ENCODE results near the gene TRAPPC11. TPM values are rescaled to one million over a fixed set of nuclear protein-coding genes. Genes with fewer than 3 reads are reported as not detected.
A peak's percentile ranks its signal among the peaks of the same experiment; 100 is the strongest.

TRAPPC11 gene
- total and polyA plus RNA-seq, 9 of the 15 experiments (the other 6 are each of a cell fraction or from before 2014, with no cell fraction given): 11.6 to 49.0 (median 28.7) TPM

GRCh38 chr4:183626168-183626567, 32.9 kb upstream of the TRAPPC11 start:
- in situ Hi-C loops (cut with MboI): no loop called here
- H3K27ac ChIP-seq (ENCODE audit: extremely low read depth, low read depth, low read length): no peak overlapping the region
- H3K4me2 ChIP-seq (ENCODE audit: insufficient read depth, low read length): no peak overlapping the region
- H3K9me3 ChIP-seq (replicated peaks; ENCODE audit: control insufficient read depth, insufficient read depth, low read depth, low read length): no peaks in the 10 kb centered on the region
- H3K4me3 ChIP-seq: no peak overlapping the region
- H3K4me1 ChIP-seq (replicated peaks in 1 of 2; ENCODE audit: control insufficient read depth in 2 of 2, insufficient read depth in 2 of 2, low read length in 2 of 2): no peaks in the 10 kb centered on the region; a peak in 1 of 5 replicates
- H4K20me1 ChIP-seq (replicated peaks; ENCODE audit: control insufficient read depth, insufficient read depth, low read length): no peaks in the 10 kb centered on the region; the same call in 1 of the 2 replicates
- DNase-seq (ENCODE audit: extremely low read depth in 1 of 4, low spot score in 3 of 4) (no peak), ATAC-seq (no peak), FAIRE-seq (peak; percentile 37)
- intact Hi-C loops (cut with micrococcal nuclease): no loop called here
- POLR2A ChIA-PET: no interaction called here
- no peaks in the 10 kb centered on the region for H3K36me3 ChIP-seq (ENCODE audit: control insufficient read depth, insufficient read depth, low read length)
- TF ChIP-seq KHSRP (IDR thresholded peaks at IDR 0.05): no peak
- TF ChIP-seq PRPF4 (IDR thresholded peaks at IDR 0.05; ENCODE audit: insufficient read depth, low read depth, low read length, poor library complexity, severe bottlenecking): no peak
- TF ChIP-seq TEAD2 (tag; IDR thresholded peaks at IDR 0.05): no peak
- no peak for TF ChIP-seq ZNF253 (CRISPR knock-in tag; conservative IDR thresholded peaks at IDR 0.05)
- no peak for TF ChIP-seq NFRKB (IDR thresholded peaks at IDR 0.05; ENCODE audit: low read depth)
- TF ChIP-seq POLR2B (IDR thresholded peaks at IDR 0.05; ENCODE audit: low read depth, partially characterized antibody): no peak
- TF ChIP-seq ZZZ3 (IDR thresholded peaks at IDR 0.05): no peak
- no peak for TF ChIP-seq MEF2A (IDR thresholded peaks at IDR 0.05; ENCODE audit: control insufficient read depth, low read depth, low read length)
- TF ChIP-seq JUN (IDR thresholded peaks at IDR 0.05; ENCODE audit: borderline replicate concordance, low read depth, low read length): no peak
- no peak for TF ChIP-seq JUN (CRISPR knock-in tag; IDR thresholded peaks at IDR 0.05; ENCODE audit: borderline replicate concordance)
- TF ChIP-seq CREB5 (CRISPR knock-in tag; IDR thresholded peaks at IDR 0.05): no peak
- TF ChIP-seq ZSCAN32 (CRISPR knock-in tag; IDR thresholded peaks at IDR 0.05): no peak
- TF ChIP-seq THRAP3 (IDR thresholded peaks at IDR 0.05; ENCODE audit: borderline replicate concordance): no peak
- TF ChIP-seq SMAD3 (CRISPR knock-in tag; conservative IDR thresholded peaks at IDR 0.05): no peak
- no peak for TF ChIP-seq ELF4 (CRISPR knock-in tag; IDR thresholded peaks at IDR 0.05)
- no peak overlapping the region for H2AFZ ChIP-seq (ENCODE audit: low read depth, low read length)
- WGBS (ENCODE audit: insufficient coverage, low coverage, missing lambda C conversion rate): 11% methylated on average over 6 of the region's 6 CpGs
- peaks cover 4 to 31% of the 10 kb centered on the region in 2 experiments; a peak in 2 of 5 replicates for H3K27me3 ChIP-seq (ENCODE audit: control insufficient read depth in 2 of 2, insufficient read depth in 2 of 2, low read length in 2 of 2)
- CTCF ChIA-PET (ENCODE audit: low intra/inter-chr PET ratio): no interaction called here
- H3K9ac ChIP-seq (ENCODE audit: insufficient read depth in 1 of 2, low read depth in 2 of 2, low read length in 2 of 2): no peak overlapping the region
- BruUV-seq (replicated peaks): no TSS peak
- no peaks in the 10 kb centered on the region for H3K79me2 ChIP-seq (ENCODE audit: control insufficient read depth, insufficient read depth, low read length)
- no peaks in the 10 kb centered on the region for H3K9me1 ChIP-seq (ENCODE audit: control insufficient read depth, insufficient read depth, low read length)
